Fibroblast of lung (primary cell): ENCODE results near the gene NFYB.
"Not testable (repeated sequence)": the region's sequence is repeated elsewhere in the genome, so short reads cannot be mapped to it uniquely, and the experiment has no call there.

Experiments used
- CTCF ChIP-seq, 2 donors: IDR thresholded peaks in 1 of 2; conservative IDR thresholded peaks in 1 of 2; 1 replicate in 1 of 2; 2 replicates in 1 of 2; pipeline ENCODE4 v1.5.1; 2011 to 2012; ENCODE audit warnings: low read length in 2 of 2, control low read depth in 1 of 2, inconsistent platforms in 1 of 2, low read depth in 1 of 2, mild to moderate bottlenecking in 1 of 2
- EZH2 ChIP-seq: IDR thresholded peaks from 2 replicates; pipeline ENCODE4 v1.5.1; 2012; ENCODE audit warnings: low read length, control low read depth, mild to moderate bottlenecking; ENCODE audit errors: missing control alignments

GRCh38 chr12:104163028-104163427 is 25.0 kb upstream of the NFYB start:
- not testable (repeated sequence) for TF ChIP-seq CTCF (conservative IDR thresholded peaks at IDR 0.05 in 1 of 2, IDR thresholded peaks at IDR 0.05 in 1 of 2; ENCODE audit: low read depth in 1 of 2, low read length in 2 of 2); EZH2
